IMR-90 (cell line): ENCODE data around the gene MAN2A2. TPM values are rescaled to one million over a fixed set of nuclear protein-coding genes. Genes with fewer than 3 reads are reported as not detected.

Experiments
- ATAC-seq: fragments of 200-7000 bp; cut with Tn5 transposase; 2 replicates; pipeline ENCODE4 v1.9.1; 2020; ENCODE audit warnings: low read depth, mild to moderate bottlenecking, moderate library complexity
- BruUV-seq: library from RNA; stranded (reverse); fragments of 400-500 nt; replicated peaks from 2 replicates; lab custom pipeline; 2021; lab: Mats Ljungman, UMichigan
- CTCF ChIA-PET: fragments of 300-600 bp; formaldehyde crosslinking; extraction: SDS; loops from one replicate; lab custom pipeline; 2021; ENCODE audit warnings: antibody characterized with exemption; lab: Yijun Ruan, JAX
- POLR2A ChIA-PET: fragments of 300-600 bp; sonication (Branson Sonifier 250); formaldehyde crosslinking; loops from one replicate; lab custom pipeline; 2022; ENCODE audit warnings: antibody characterized with exemption; ENCODE audit not compliant: unreplicated experiment; lab: Charles Lee
- DNase-seq: peaks from one replicate; pipeline ENCODE4 v3.0.0; 2013
- H2AFZ ChIP-seq: replicated peaks from 2 replicates; pipeline ENCODE3; 2013; ENCODE audit warnings: low read length, mild to moderate bottlenecking; ENCODE audit not compliant: poor library complexity
- H2AK5ac ChIP-seq: 2 replicates; pipeline ENCODE4 v1.6.1; 2013; ENCODE audit warnings: low read depth, low read length, inconsistent platforms
- H2AK9ac ChIP-seq: replicated peaks from 2 replicates; pipeline ENCODE3; 2013; ENCODE audit warnings: mild to moderate bottlenecking, low read depth, low read length, moderate library complexity; ENCODE audit not compliant: poor library complexity
- H2BK120ac ChIP-seq: 2 replicates; pipeline ENCODE4 v1.6.1; 2013; ENCODE audit warnings: low read depth, low read length, inconsistent platforms
- H2BK15ac ChIP-seq: 3 replicates; pipeline ENCODE4 v1.6.1; 2013; ENCODE audit warnings: low read depth, low read length, inconsistent platforms
- H2BK20ac ChIP-seq: 2 replicates; pipeline ENCODE4 v1.6.1; 2013; ENCODE audit warnings: low read depth, mild to moderate bottlenecking, inconsistent platforms, low read length, moderate library complexity
- H2BK5ac ChIP-seq: 2 replicates; pipeline ENCODE4 v1.6.1; 2013; ENCODE audit warnings: mild to moderate bottlenecking, low read depth, low read length, inconsistent platforms; ENCODE audit not compliant: poor library complexity, severe bottlenecking
- H3K14ac ChIP-seq: replicated peaks from 2 replicates; pipeline ENCODE4 v1.6.1; 2013; ENCODE audit warnings: low read depth, low read length, inconsistent platforms
- H3K18ac ChIP-seq: 2 replicates; pipeline ENCODE4 v1.6.1; 2013; ENCODE audit warnings: low read depth, low read length, control low read depth
- H3K23ac ChIP-seq: 2 replicates; pipeline ENCODE4 v1.6.1; 2013; ENCODE audit warnings: low read depth, low read length, inconsistent platforms
- H3K27ac ChIP-seq: 2 replicates; pipeline ENCODE4 v1.5.1; 2013; ENCODE audit warnings: mild to moderate bottlenecking, control low read depth, low read length; ENCODE audit not compliant: insufficient read depth
- H3K27me3 ChIP-seq: 2 replicates; pipeline ENCODE4 v1.6.1; 2013; ENCODE audit warnings: low read length; ENCODE audit not compliant: control insufficient read depth, insufficient read depth
- H3K36me3 ChIP-seq: 2 replicates; pipeline ENCODE4 v1.6.1; 2013; ENCODE audit warnings: low read length, mixed read lengths; ENCODE audit not compliant: control insufficient read depth, insufficient read depth
- H3K4ac ChIP-seq: 2 replicates; pipeline ENCODE4 v1.6.1; 2013; ENCODE audit warnings: low read depth, low read length, inconsistent platforms
- H3K4me1 ChIP-seq: 2 replicates; pipeline ENCODE4 v1.6.1; 2013; ENCODE audit warnings: low read length, mixed read lengths; ENCODE audit not compliant: control insufficient read depth, insufficient read depth
- H3K4me2 ChIP-seq: 2 replicates; pipeline ENCODE4 v1.6.1; 2013; ENCODE audit warnings: low read depth, mild to moderate bottlenecking, control low read depth, low read length, moderate library complexity
- H3K4me3 ChIP-seq: 2 replicates; pipeline ENCODE4 v1.5.1; 2013; ENCODE audit warnings: low read depth, mild to moderate bottlenecking, control low read depth, low read length, moderate library complexity; ENCODE audit not compliant: insufficient read depth
- H3K56ac ChIP-seq: 2 replicates; pipeline ENCODE4 v1.6.1; 2013; ENCODE audit warnings: low read length, inconsistent platforms; ENCODE audit not compliant: insufficient read depth; ENCODE audit errors: extremely low read depth
- H3K79me1 ChIP-seq, 2 experiments: 2 replicates each; pipeline ENCODE4 v1.6.1; 2013; ENCODE audit warnings: low read length in 2 of 2, inconsistent platforms in 1 of 2, low read depth in 1 of 2
- H3K9ac ChIP-seq: 2 replicates; pipeline ENCODE4 v1.6.1; 2013; ENCODE audit warnings: low read depth, low read length, control low read depth
- H3K9me1 ChIP-seq: 2 replicates; pipeline ENCODE4 v1.6.1; 2013; ENCODE audit warnings: low read length, inconsistent platforms; ENCODE audit not compliant: insufficient read depth
- H3K9me3 ChIP-seq: 2 replicates; pipeline ENCODE4 v1.6.1; 2013; ENCODE audit warnings: low read length; ENCODE audit not compliant: control insufficient read depth, insufficient read depth
- H4K20me1 ChIP-seq: 2 replicates; pipeline ENCODE4 v1.6.1; 2013; ENCODE audit warnings: low read length, inconsistent platforms; ENCODE audit not compliant: insufficient read depth
- H4K5ac ChIP-seq: 2 replicates; pipeline ENCODE4 v1.6.1; 2013; ENCODE audit warnings: mild to moderate bottlenecking, low read depth, low read length, control low read depth
- H4K8ac ChIP-seq, 2 experiments: 2 replicates each; pipeline ENCODE4 v1.6.1; 2013; ENCODE audit warnings: low read depth in 2 of 2, low read length in 2 of 2, control low read depth in 1 of 2, inconsistent platforms in 1 of 2
- H4K91ac ChIP-seq: 2 replicates; pipeline ENCODE4 v1.6.1; 2013; ENCODE audit warnings: low read depth, low read length, inconsistent platforms; ENCODE audit not compliant: insufficient read depth
- BHLHE40 ChIP-seq: fragments of 150-350 bp; IDR thresholded peaks from 2 replicates; pipeline ENCODE4 v1.6.1; 2016; ENCODE audit warnings: mild to moderate bottlenecking, low read depth, low read length
- CHD1 ChIP-seq: IDR thresholded peaks from 2 replicates; pipeline ENCODE4 v1.6.1; 2012; ENCODE audit warnings: low read depth, low read length, improper control_type of control experiment
- MXI1 ChIP-seq: IDR thresholded peaks from 2 replicates; pipeline ENCODE4 v1.6.1; 2012; ENCODE audit warnings: low read depth, mild to moderate bottlenecking, low read length, moderate library complexity, borderline replicate concordance
- RAD21 ChIP-seq: IDR thresholded peaks from 2 replicates; pipeline ENCODE4 v1.6.1; 2012; ENCODE audit warnings: low read length, improper control_type of control experiment
- SMC3 ChIP-seq: fragments of 150-350 bp; IDR thresholded peaks from 2 replicates; pipeline ENCODE4 v1.6.1; 2016; ENCODE audit warnings: low read depth, mild to moderate bottlenecking, antibody characterized with exemption, low read length, moderate library complexity
- WGBS, 2 experiments: methylation state at CpG; one replicate each; pipeline versions ENCODE4 v1.1.5 to v1.1.7; 2013; ENCODE audit warnings: missing lambda C conversion rate in 2 of 2; ENCODE audit not compliant: insufficient read length in 1 of 2; ENCODE audit errors: extremely low coverage in 2 of 2; 5-methylcytosine and 5-hydroxymethylcytosine counted together
- dilution Hi-C: fragments of 300-500 bp; cut with HindIII; formaldehyde crosslinking; loops from one replicate; pipeline ENCODE4 v1.14.3; 2018; ENCODE audit warnings: low sequenced_read_pairs; ENCODE audit not compliant: unreplicated experiment
- in situ Hi-C: fragments of 300-500 bp; cut with MboI; formaldehyde crosslinking; loops from 3 replicates; pipeline ENCODE4 v1.14.3; 2019; ENCODE audit warnings: low sequenced_read_pairs, inconsistent platforms, mixed read lengths
- intact Hi-C: fragments of 100-400 bp; cut with micrococcal nuclease; formaldehyde crosslinking; loops from 2 replicates; pipeline ENCODE4 v1.10.0; 2022
- polyA plus RNA-seq, 3 experiments: library from polyadenylated mRNA; depleted of rRNA; stranded (reverse); fragments of >200 nt; gene quantifications; 2 replicates each; pipeline ENCODE4 v1.2.3, GENCODE V29; 2012; ENCODE audit warnings: low replicate concordance in 1 of 3
- total RNA-seq: library from RNA; depleted of rRNA; stranded (reverse); fragments of >200 nt; gene quantifications from 2 replicates; pipeline ENCODE4 v1.2.3, GENCODE V29; 2012

MAN2A2 gene
- total and polyA plus RNA-seq, 2 of the 4 experiments (the other 2 are of a cell fraction), result 3.4 to 52.5 TPM

- H3K14ac ChIP-seq, result no peak overlapping the region
- peaks cover 4% of the 10 kb centered on the region; the same call in 1 of the 2 replicates for H4K20me1 ChIP-seq
- H4K8ac ChIP-seq, result no peak overlapping the region
- intact Hi-C loops (no loop called here), in situ Hi-C loops (no loop called here), dilution Hi-C loops (no loop called here)
- H3K9me1 ChIP-seq, result no peaks in the 10 kb centered on the region
- H2BK15ac ChIP-seq, result no peak overlapping the region
- H3K27ac ChIP-seq, result no peak overlapping the region
- H3K18ac ChIP-seq, result no peak overlapping the region
- H2BK5ac ChIP-seq, result no peak overlapping the region
- H2BK20ac ChIP-seq, result no peak overlapping the region
- H2AK9ac ChIP-seq, result no peak overlapping the region
- no peak overlapping the region for H3K9ac ChIP-seq
- no TSS peak for BruUV-seq
- H3K4me1 ChIP-seq, result no peaks in the 10 kb centered on the region
- no peaks in the 10 kb centered on the region for H3K9me3 ChIP-seq
- H3K79me1 ChIP-seq, result no peaks in the 10 kb centered on the region; a peak in 2 of 4 replicates
- H3K4ac ChIP-seq, result no peak overlapping the region
- no peak overlapping the region for H2AK5ac ChIP-seq
- H4K5ac ChIP-seq, result no peak overlapping the region
- TF ChIP-seq SMC3 (no peak), MXI1 (no peak), RAD21 (no peak), BHLHE40 (no peak), CHD1 (no peak)
- no peak overlapping the region for H3K23ac ChIP-seq
- WGBS, 2 experiments, result 90% methylated on average over 2 of the region's 8 CpGs; no CpG with 5 or more reads in 1 of the 2 experiments
- ChIA-PET CTCF (interaction anchor here (0.6 kb wide), 1 partner anchor 16 kb away, joined by 3 read pairs; no protein-coding TSS in a partner anchor), POLR2A (no interaction called here)
- no peak overlapping the region for H2BK120ac ChIP-seq
- no peak for DNase-seq
- ATAC-seq, result no peak
- H2AFZ ChIP-seq, result no peak overlapping the region
- H3K4me2 ChIP-seq, result no peak overlapping the region
- H3K27me3 ChIP-seq, result no peaks in the 10 kb centered on the region
- H4K91ac ChIP-seq, result no peak overlapping the region
- no peak overlapping the region for H3K56ac ChIP-seq
- no peak overlapping the region for H3K4me3 ChIP-seq
- peaks cover 77% of the 10 kb centered on the region for H3K36me3 ChIP-seq
These were observed 45.4 kb downstream of the MAN2A2 start for GRCh38 chr15:90948506-90948905.
